Vagina (tissue), 2 donors: Measurements from ENCODE around the gene ITM2C.

Experiments used
- CTCF ChIP-seq, 3 experiments: fragments of 450-650 bp in 2 of 3; fragments of 200-600 bp in 1 of 3; sonication (generic) in 1 of 3; IDR thresholded peaks; one replicate each; pipeline ENCODE4 v1.5.1; 2017 to 2019; ENCODE audit warnings: antibody characterized with exemption in 3 of 3, mild to moderate bottlenecking in 2 of 3, moderate library complexity in 2 of 3
- POLR2A ChIP-seq, 2 donors: fragments of 450-650 bp; IDR thresholded peaks; one replicate each; pipeline ENCODE4 v1.6.1; 2017; ENCODE audit warnings: antibody characterized with exemption in 2 of 2, mild to moderate bottlenecking in 2 of 2, moderate library complexity in 2 of 2
- POLR2AphosphoS5 ChIP-seq, 2 donors: sonication (generic); formaldehyde crosslinking; IDR thresholded peaks; one replicate each; pipeline ENCODE4 v1.9.0; 2017; ENCODE audit warnings: antibody characterized with exemption in 2 of 2, mild to moderate bottlenecking in 2 of 2, low read depth in 1 of 2; ENCODE audit not compliant: insufficient read depth in 1 of 2

DNA sequence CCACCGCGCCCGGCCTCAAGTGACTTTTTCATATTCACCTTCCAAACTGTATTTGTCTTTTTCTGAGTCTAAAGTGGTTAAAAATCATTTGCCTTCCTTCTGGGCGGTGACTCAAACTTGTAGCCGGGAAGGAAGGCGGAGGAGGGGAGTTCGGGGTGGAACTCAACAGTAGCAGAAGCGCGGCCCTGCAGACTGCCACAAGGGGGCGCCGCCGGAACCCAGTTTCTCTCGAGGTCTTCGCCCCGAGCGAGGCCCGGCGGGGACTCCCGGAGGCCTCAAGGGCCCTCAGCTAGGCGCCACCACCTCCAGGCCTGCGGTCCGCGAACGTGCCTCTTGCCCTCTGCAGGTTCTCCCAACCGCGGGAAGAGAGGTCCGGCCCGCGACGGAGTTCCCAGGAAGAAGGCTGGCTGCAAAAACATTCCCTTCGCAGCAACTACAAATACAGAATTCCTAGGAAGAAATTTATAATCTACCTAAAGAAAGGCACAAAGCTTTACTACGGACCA is 16.8 kb upstream of the ITM2C start:
- TF ChIP-seq CTCF (IDR thresholded peaks at IDR 0.05) (peak; percentile 61 to 83 (median 71)), POLR2A (IDR thresholded peaks at IDR 0.05) (no peak), POLR2AphosphoS5 (IDR thresholded peaks at IDR 0.05; ENCODE audit: insufficient read depth in 1 of 2, low read depth in 1 of 2) (no peak)
